GM18861 (cell line): ENCODE measurements around the gene PRAC2.

Experiments
- ATAC-seq: cut with Tn5 transposase; IDR thresholded peaks from one replicate; pipeline ENCODE4 v1.9.1; 2021; ENCODE audit not compliant: unreplicated experiment

The PRAC2 gene

GRCh38 chr17:48720266-48721008 is 2.5 kb upstream of the PRAC2 start:
- no peak for ATAC-seq

- no peak for ATAC-seq
Observed at GRCh38 chr17:48721009-48721402, 2.0 kb upstream of the PRAC2 start.

DNA sequence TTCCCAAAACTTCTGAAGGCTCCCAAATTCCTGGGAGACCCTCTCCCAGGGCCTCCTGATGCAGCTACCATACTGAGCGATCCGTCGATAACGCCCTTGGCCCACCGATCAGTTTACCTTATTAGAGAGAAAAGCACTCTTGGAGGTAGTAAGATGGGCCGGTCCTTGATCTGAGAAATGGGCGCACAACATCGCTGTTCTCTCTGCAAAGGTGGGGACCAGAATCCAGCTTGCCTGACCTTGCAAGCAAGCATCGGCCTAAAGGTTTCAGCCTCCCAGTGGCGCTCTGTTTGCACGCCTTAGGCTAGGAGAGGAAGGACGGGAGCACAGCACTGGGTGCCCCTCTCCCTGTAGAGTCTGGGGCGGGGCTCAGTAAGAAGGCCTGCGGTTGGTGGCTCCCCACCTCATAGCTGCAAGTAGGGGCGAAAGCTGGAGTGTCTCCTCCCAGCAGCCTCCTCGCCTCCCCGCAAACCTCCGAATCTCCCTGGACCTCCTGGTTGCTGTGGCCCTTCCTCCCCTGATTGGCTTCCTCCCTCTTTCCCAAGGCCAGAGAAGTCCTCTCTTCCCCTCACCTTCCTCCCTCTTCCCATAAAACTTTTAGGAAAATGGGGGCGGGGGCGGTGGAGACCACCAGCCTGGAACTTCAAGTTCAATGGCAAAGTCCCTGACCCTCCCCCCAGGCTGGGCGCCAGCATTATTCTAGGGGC is 631 bp upstream of the PRAC2 start, which contains the start of gene PRAC1:
Gene PRAC1, minus strand, starts transcription at position 318 of the 707 bp plus-strand sequence. Its CDS starts 126 bp downstream, at position 192.
- no peak for ATAC-seq

- no peak for ATAC-seq
Observed at GRCh38 chr17:48723423-48724250, 652 bp downstream of the PRAC2 start.

- no peak for ATAC-seq
Observed at GRCh38 chr17:48724251-48725003, 1.4 kb downstream of the PRAC2 start.

DNA sequence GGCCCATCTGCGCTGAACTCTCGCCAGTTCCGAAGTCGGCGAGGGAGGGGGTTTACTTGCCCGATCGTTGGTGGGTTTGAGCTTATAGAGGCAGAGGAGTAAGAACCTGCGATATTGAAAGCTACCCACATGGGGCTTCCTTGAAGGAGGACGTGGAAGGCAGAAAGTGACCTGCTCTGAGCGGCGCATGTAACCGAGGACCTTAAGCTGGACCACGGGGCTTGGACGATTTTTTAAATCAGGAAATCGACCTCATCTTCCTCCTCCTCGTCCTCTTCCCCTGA is 2.0 kb downstream of the PRAC2 start:
- ATAC-seq, result no peak

DNA sequence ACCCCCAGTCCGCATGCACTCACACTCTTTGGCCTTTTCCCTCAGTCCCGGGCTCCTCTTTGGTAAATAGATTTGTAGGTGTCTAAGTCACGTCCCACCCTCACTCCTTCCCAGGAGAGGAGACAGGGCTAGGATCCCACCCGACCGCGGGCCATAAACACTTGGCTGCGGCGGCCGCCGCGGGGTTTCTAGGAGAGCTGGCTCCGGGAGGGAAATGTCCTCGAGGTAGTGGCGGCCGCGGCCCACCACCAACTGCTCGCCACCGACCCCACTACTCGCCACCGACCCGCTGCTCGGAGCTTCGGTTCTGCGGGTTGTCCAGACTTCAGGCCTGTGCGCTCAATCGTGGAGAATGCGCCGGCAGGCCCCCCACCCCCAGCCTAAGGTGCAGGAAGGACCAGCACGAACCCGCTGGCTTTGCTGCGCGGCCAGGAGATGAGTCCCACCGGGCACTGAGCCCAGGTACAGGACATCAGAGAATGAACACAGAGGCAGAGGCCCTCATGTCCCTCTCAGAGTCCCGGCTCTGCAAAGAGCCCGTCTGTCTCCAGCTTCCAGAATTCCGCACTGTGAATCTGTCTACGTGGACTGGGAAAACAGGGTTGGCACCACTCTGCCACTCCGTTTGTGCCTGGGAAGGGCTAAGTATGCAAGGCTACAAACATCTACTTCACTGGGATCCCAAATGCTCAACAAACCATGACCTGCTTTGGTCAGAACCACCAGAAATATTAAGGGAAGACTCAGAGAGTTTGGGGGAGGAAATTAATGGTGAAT is 2.5 kb downstream of the PRAC2 start:
- no peak for ATAC-seq

- no peak for ATAC-seq
Observed at GRCh38 chr17:48726114-48726915, 3.3 kb downstream of the PRAC2 start.

- ATAC-seq, result no peak
Observed at GRCh38 chr17:48726916-48727286, 3.9 kb downstream of the PRAC2 start.

DNA sequence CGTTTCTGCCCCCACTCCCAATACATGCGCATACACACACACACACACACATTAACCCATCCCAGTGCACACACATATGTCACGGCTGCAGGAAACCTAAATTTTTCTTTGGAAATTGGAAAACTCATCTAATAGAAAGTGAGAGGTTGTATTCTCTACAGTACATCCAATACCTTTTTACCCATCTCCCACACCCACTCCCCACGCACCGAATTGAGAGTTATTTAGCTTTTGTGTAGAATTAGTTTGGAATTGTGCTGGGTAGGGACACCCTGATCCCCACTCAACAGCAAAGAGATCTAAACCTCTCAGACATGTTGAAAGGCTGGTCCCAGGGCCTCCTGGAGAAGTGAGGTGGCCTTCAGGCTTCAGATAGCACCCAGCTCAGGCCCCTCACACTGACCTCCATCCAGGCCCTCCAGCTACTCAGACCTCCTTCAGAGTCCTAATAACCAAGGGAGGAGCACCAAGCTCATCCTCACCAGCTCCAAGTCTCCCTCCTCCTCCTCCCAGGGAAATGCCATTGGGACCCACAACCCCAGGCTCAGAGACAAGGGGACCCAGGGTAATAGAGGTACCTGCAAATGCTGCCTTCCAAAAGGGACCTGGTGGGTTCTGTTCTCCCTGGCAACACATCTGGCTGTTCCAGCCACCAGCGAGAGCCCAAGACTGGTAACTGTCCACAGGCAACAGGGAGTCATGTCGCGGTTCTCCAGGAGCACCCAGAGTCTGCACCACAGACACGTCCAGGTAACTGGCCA is 4.6 kb downstream of the PRAC2 start:
- ATAC-seq, result no peak

DNA sequence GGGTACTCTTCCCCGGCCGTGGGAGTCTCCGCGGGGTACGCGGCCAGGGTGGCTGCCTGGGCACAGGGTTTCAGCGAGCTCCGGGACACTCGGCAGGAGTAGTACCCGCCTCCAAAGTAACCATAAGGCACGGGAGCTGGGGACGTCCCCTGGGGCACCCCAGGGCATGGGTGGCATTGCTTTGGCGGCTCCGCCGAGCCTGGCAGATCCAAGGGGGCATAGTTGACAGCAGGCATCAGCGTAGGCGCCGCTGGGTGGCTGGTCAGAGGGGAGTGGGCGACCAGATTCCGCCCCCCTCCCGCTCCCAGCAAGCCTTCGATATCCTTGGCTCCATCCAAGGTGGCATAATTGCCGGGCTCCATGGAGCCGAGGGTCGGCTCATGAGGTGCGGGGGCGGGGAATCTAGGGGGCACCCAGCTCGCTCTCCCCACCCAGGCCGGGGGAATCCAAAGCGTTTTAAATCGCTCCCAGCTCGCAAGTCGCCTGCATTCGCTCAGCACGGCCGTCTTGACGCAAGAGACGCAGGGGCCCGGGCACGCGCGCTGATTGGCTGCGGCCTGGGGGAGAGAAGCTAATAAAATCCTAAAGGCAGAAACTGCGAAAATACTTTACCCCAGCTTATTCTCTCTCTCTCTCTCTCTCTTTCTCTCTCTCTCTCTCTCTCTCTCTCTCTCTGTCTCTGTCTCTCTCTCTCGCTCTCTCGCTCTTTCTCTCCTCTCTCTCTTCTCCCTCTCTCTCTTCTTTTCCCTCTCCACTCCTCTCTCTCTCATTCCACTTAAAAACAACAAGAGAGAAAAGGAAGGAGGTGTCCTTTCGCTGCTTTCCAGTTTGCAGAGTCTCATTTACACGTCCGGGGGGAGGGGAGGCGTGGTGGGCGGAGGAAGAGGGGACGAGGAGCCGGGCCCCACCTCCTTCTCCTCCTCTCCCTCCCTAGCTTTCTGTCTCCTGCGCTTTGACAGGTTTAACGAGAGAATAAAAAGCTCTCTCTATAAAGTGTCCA is 5.5 kb downstream of the PRAC2 start, which contains the start of gene HOXB13:
Gene HOXB13, minus strand, starts transcription at position 519 of the 1,000 bp plus-strand sequence. Its CDS starts 157 bp downstream, at position 362.
- ATAC-seq, result no peak

- ATAC-seq, result no peak
Observed at GRCh38 chr17:48729335-48730239, 6.6 kb downstream of the PRAC2 start.

- no peak for ATAC-seq
Observed at GRCh38 chr17:48730240-48730550, 7.2 kb downstream of the PRAC2 start.

- ATAC-seq, result no peak
Observed at GRCh38 chr17:48731355-48731754, 8.4 kb downstream of the PRAC2 start.

DNA sequence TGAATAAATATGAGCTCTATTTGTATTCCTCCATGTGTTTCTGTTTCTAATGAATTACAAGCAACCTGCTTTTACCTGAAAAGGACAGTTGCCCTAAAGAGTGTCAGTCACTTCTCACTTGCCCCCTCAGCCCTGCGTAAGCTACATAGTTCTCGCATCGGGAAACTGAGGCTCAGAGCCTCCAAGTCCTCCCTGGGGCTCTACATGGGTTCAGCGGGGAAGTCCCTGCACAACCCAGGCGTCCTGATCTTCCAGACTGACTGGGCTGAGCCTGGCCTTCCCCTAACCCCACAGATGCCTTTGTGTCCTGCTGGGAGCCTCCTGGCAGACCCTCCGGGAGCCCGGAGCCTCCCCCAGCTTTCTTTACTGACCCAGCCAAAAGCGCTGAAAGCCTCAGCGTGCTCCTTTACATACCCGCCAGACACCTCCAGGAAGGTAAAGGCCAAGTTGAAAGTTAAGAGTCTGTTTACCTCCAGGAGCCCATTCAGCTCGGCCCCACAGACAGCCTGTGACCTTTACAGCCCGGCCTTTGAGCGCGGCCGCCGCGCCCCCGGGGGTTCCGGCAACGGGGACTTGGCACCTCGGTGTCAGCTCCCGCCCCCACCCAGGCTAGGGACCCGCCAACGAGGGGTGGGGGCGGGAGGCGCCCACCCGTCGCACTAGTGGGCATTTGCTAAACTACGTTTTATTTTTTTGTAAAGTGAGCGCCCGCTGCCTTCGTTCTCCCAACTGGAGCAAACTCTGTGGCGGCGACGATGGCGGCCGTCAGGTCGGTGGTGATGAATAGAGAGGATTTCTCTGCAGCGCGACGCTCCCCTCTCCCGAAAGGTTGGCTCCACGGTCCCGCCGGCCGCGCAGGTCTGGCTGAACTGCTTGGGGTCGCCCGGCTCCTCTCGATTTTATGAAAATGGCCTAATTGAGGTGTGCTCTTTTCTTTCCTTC is 10.0 kb downstream of the PRAC2 start:
- no peak for ATAC-seq
